Keratinocyte (primary cell): ENCODE data around the gene CCDC102B.

ENCODE experiments used
- EZH2 ChIP-seq: IDR thresholded peaks from one replicate; pipeline ENCODE4 v1.6.1; 2012; ENCODE audit warnings: inconsistent platforms, mild to moderate bottlenecking, low read length, moderate library complexity
- TF ChIP-seq, protein P1 (sequence below), 3 experiments: IDR thresholded peaks in 1 of 3; conservative IDR thresholded peaks in 1 of 3; optimal IDR thresholded peaks in 1 of 3; 2 replicates in 2 of 3; 3 replicates in 1 of 3; pipeline versions ENCODE3 to v1.5.1; 2011; ENCODE audit warnings: low read length in 3 of 3, mild to moderate bottlenecking in 3 of 3, moderate library complexity in 2 of 3, control low read depth in 1 of 3, inconsistent platforms in 1 of 3; ENCODE audit not compliant: insufficient read depth in 2 of 3; ENCODE audit errors: extremely low read depth in 1 of 3

DNA sequence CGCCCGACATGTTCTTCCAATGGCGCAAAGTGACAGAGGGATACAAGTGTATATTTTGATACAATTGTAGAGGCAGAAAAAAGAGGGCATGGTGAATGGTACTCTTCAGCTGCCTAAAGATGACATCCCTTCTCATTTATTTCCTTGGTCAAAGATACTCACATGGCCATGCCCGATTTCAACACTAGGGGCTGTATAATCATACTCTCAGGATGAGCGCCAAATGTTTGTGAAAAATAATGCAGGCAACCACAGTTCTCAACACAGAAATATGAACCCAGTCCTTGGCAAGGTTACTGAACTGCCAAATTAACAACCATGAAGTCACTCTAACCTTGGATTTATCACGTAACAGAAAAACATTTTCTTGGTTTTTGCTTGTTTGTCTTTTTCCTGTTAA is 204.4 kb downstream of the CCDC102B start:
- TF ChIP-seq, protein P1, sequence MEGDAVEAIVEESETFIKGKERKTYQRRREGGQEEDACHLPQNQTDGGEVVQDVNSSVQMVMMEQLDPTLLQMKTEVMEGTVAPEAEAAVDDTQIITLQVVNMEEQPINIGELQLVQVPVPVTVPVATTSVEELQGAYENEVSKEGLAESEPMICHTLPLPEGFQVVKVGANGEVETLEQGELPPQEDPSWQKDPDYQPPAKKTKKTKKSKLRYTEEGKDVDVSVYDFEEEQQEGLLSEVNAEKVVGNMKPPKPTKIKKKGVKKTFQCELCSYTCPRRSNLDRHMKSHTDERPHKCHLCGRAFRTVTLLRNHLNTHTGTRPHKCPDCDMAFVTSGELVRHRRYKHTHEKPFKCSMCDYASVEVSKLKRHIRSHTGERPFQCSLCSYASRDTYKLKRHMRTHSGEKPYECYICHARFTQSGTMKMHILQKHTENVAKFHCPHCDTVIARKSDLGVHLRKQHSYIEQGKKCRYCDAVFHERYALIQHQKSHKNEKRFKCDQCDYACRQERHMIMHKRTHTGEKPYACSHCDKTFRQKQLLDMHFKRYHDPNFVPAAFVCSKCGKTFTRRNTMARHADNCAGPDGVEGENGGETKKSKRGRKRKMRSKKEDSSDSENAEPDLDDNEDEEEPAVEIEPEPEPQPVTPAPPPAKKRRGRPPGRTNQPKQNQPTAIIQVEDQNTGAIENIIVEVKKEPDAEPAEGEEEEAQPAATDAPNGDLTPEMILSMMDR (optimal IDR thresholded peaks at IDR 0.05 in 1 of 3, IDR thresholded peaks at IDR 0.05 in 1 of 3, conservative IDR thresholded peaks at IDR 0.05 in 1 of 3; ENCODE audit: extremely low read depth in 1 of 3, insufficient read depth in 2 of 3, low read length in 3 of 3), result no peak
- no peak for TF ChIP-seq EZH2
